ENCODE data around the gene P4HA2.

P4HA2 gene

GRCh38 chr5:132265336-132266030 is 37.8 kb upstream of the P4HA2 start:
- H3K36me3 ChIP-seq (ENCODE audit: control insufficient read depth, insufficient read depth, low read length): no peaks in the 10 kb centered on the region
- TF ChIP-seq CTCF (IDR thresholded peaks at IDR 0.05; ENCODE audit: insufficient read depth, low read length, poor library complexity, severe bottlenecking): no peak
- no peaks in the 10 kb centered on the region for H3K27me3 ChIP-seq (replicated peaks; ENCODE audit: control insufficient read depth, insufficient read depth, low read length)
- no peak for DNase-seq (ENCODE audit: extremely low read depth, insufficient read length)
- H3K4me3 ChIP-seq (replicated peaks; ENCODE audit: low read depth, low read length): no peak overlapping the region

GRCh38 chr5:132264546-132265335 is 37.1 kb upstream of the P4HA2 start:
- no peaks in the 10 kb centered on the region for H3K27me3 ChIP-seq (replicated peaks; ENCODE audit: control insufficient read depth, insufficient read depth, low read length)
- no peak for DNase-seq (ENCODE audit: extremely low read depth, insufficient read length)
- TF ChIP-seq CTCF (IDR thresholded peaks at IDR 0.05; ENCODE audit: insufficient read depth, low read length, poor library complexity, severe bottlenecking): no peak
- H3K4me3 ChIP-seq (replicated peaks; ENCODE audit: low read depth, low read length): no peak overlapping the region
- no peaks in the 10 kb centered on the region for H3K36me3 ChIP-seq (ENCODE audit: control insufficient read depth, insufficient read depth, low read length)

GRCh38 chr5:132263548-132264261 is 36.1 kb upstream of the P4HA2 start:
- no peaks in the 10 kb centered on the region for H3K27me3 ChIP-seq (replicated peaks; ENCODE audit: control insufficient read depth, insufficient read depth, low read length)
- DNase-seq (ENCODE audit: extremely low read depth, insufficient read length): no peak
- H3K36me3 ChIP-seq (ENCODE audit: control insufficient read depth, insufficient read depth, low read length): no peaks in the 10 kb centered on the region
- no peak overlapping the region for H3K4me3 ChIP-seq (replicated peaks; ENCODE audit: low read depth, low read length)
- TF ChIP-seq CTCF (IDR thresholded peaks at IDR 0.05; ENCODE audit: insufficient read depth, low read length, poor library complexity, severe bottlenecking): no peak

- no peak for TF ChIP-seq CTCF (IDR thresholded peaks at IDR 0.05; ENCODE audit: insufficient read depth, low read length, poor library complexity, severe bottlenecking)
- H3K4me3 ChIP-seq (replicated peaks; ENCODE audit: low read depth, low read length): no peak overlapping the region
- H3K36me3 ChIP-seq (ENCODE audit: control insufficient read depth, insufficient read depth, low read length): no peaks in the 10 kb centered on the region
- no peaks in the 10 kb centered on the region for H3K27me3 ChIP-seq (replicated peaks; ENCODE audit: control insufficient read depth, insufficient read depth, low read length)
- DNase-seq (ENCODE audit: extremely low read depth, insufficient read length): no peak
Measured at GRCh38 chr5:132262882-132263547, 35.4 kb upstream of the P4HA2 start.

GRCh38 chr5:132261881-132262845 is 34.5 kb upstream of the P4HA2 start:
- TF ChIP-seq CTCF (IDR thresholded peaks at IDR 0.05; ENCODE audit: insufficient read depth, low read length, poor library complexity, severe bottlenecking): no peak
- Histone ChIP-seq H3K27me3 (replicated peaks; ENCODE audit: control insufficient read depth, insufficient read depth, low read length) (no peaks in the 10 kb centered on the region), H3K36me3 (ENCODE audit: control insufficient read depth, insufficient read depth, low read length) (no peaks in the 10 kb centered on the region), H3K4me3 (replicated peaks; ENCODE audit: low read depth, low read length) (no peak overlapping the region)
- DNase-seq (ENCODE audit: extremely low read depth, insufficient read length): no peak

Data from GM06990 (cell line).